Measurements from ENCODE around the gene IL18BP.

DNA sequence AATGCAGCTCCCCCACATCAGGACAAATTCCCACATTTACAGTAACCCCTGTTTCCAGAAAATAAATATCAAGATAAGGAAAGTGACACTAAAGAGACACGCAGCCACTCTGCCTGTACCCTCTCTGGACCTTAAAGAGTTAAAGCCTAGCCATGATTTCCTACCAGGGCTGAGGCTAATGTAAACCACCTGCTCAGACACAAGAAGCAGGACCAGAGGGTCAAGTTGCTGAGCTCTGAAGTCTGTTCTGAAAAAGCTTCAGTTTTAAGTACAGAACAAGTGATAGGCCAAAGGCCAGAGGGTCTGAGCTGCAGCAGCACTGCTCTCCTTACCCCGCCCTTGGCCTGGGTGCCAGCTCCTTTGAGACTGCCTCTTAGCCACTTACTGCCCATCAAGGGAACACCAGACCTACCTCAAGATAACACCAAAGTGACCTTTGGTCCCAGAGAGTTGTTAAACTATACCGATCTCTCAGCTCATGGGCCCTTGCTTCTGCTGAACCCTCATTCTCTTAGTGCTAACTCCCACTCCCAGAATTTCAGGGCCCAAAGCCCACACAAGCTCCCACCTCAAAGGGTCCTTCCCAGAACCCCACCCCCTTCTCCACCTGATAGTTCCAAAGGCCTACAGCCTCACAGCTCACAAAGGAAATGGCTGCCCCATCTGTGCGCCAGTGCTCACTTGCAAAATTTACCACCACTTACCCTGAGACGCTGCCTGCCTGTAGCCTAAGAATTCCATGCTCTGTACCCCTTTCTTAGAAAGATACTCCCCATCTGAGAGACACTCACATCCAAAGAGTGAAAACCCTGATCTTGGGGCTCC is 40.5 kb downstream of the IL18BP start:
- TF ChIP-seq, protein P1, sequence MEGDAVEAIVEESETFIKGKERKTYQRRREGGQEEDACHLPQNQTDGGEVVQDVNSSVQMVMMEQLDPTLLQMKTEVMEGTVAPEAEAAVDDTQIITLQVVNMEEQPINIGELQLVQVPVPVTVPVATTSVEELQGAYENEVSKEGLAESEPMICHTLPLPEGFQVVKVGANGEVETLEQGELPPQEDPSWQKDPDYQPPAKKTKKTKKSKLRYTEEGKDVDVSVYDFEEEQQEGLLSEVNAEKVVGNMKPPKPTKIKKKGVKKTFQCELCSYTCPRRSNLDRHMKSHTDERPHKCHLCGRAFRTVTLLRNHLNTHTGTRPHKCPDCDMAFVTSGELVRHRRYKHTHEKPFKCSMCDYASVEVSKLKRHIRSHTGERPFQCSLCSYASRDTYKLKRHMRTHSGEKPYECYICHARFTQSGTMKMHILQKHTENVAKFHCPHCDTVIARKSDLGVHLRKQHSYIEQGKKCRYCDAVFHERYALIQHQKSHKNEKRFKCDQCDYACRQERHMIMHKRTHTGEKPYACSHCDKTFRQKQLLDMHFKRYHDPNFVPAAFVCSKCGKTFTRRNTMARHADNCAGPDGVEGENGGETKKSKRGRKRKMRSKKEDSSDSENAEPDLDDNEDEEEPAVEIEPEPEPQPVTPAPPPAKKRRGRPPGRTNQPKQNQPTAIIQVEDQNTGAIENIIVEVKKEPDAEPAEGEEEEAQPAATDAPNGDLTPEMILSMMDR (IDR thresholded peaks at IDR 0.05): no peak
- no peak for TF ChIP-seq EZH2 (IDR thresholded peaks at IDR 0.05; ENCODE audit: borderline replicate concordance, insufficient read depth, low read depth, low read length, poor library complexity, severe bottlenecking)

Data from B cell (primary cell).